NCI-H1417 (cell line): ENCODE measurements around the gene CD3G.
A peak's percentile ranks its signal among the peaks of the same experiment; 100 is the strongest.
"Not testable (repeated sequence)": the region's sequence is repeated elsewhere in the genome, so short reads cannot be mapped to it uniquely, and the experiment has no call there.

Experiments
- DNase-seq, 3 experiments: peaks; one replicate each; lab custom pipeline; 2025; lab: John Stamatoyannopoulos, UW

The CD3G gene

GRCh38 chr11:118343981-118344515 is at the start of gene CD3G:
TSS of gene CD3G (plus strand) at chr11:118344344. CDS start at chr11:118344424, 80 bp downstream.
- DNase-seq, result no peak

DNA sequence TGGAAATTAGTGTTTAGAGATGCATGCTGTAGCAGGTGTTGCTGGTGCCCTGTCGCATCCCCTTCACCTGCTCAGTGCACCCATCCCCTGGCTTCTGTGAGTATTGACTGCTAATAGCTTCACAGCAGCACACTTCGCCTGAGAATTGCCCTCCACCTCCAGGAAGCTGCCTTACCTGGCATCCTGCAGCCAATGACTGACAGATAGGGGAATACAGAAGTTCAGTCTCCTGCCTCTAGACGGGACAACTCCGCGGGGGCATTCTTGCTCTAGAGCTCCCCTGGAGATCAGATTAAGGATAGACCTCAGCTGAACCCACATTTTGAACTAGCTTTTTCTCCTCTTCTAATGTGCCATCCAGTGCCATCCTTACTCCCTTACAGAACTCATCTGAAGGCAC is 48.9 kb upstream of the CD3G start:
- DNase-seq, result no peak

- DNase-seq, result peak in 1 of 3 experiments; percentile 13
Measured at GRCh38 chr11:118295815-118296454, 48.2 kb upstream of the CD3G start.

DNA sequence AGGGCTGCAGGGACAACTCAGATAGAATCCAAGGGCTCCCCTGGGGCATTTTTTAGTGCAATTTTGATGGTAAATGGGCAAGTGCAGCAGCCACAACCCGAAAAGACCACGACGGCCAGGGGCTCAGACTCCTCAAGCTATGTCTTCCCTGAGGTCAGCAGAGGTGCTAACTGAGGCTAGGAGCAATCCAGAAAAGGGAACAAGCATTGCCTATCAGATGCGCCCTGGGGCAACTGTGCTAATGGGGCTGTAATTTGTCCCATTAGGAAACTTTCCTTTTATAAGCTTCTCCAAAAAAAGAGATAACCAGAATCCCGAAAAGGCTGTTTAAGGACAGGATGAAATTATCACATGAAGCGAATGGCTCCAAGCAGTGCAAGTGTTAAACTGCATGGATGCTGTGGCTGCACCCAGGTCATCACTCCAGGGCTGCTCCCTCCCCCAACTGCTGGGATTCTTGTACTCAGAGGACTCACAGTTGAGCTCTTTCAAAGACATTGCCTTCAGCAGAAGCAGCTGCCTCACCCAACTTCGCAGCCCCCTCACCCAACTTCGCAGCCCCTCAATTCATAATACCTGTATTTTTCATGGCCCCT is 42.4 kb upstream of the CD3G start:
- no peak for DNase-seq

GRCh38 chr11:118304227-118304567 is 39.9 kb upstream of the CD3G start:
- DNase-seq, result no peak

GRCh38 chr11:118304568-118305248 is 39.4 kb upstream of the CD3G start, which contains the start of gene CD3E:
TSS of gene CD3E (plus strand) at chr11:118304730. CDS start at chr11:118304953, 223 bp downstream.
- DNase-seq, result no peak

DNA sequence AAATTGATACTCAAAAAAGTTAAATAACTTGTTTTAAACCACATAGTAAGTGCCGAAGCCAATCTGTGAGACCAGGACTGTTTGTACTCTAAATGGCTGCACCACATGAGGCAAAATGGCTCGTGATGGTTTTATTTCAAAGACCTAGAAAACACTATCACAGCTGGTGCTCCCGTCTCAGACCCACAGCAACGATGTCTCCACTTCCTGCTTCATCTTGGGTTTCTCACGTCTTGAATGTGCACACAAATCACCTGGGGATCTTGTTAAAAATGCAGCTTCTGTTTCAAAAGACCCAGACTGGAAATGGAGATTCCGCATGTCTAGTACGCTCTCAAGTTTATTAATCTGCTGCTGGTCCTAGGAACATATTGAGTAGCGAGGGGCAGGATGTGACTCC is 38.4 kb upstream of the CD3G start:
- no peak for DNase-seq

DNA sequence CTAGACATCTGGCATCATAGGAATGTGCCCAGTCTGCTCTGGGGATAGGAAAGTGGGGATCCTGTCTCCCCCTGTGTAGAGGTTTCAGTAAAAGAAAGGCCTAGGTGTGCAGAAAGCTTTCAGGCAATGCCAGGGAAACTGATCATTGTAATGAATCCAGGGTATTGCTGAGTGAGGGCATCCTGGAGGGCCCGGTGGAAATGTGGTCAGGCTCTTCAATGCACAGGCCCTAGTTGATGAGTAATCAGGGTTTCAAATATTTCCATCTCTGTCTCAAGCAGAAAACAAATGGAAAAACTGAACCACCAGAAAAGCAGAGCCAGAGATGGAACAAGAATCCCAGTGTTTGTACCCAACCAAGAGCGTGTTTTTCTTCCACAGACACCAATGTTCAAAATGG is 37.6 kb upstream of the CD3G start:
- DNase-seq, result no peak

GRCh38 chr11:118308995-118309528 is 35.1 kb upstream of the CD3G start:
- DNase-seq, result not testable (repeated sequence)

GRCh38 chr11:118310271-118310670 is 33.9 kb upstream of the CD3G start:
- DNase-seq, result no peak

- no peak for DNase-seq
Measured at GRCh38 chr11:118310781-118311485, 33.2 kb upstream of the CD3G start.

DNA sequence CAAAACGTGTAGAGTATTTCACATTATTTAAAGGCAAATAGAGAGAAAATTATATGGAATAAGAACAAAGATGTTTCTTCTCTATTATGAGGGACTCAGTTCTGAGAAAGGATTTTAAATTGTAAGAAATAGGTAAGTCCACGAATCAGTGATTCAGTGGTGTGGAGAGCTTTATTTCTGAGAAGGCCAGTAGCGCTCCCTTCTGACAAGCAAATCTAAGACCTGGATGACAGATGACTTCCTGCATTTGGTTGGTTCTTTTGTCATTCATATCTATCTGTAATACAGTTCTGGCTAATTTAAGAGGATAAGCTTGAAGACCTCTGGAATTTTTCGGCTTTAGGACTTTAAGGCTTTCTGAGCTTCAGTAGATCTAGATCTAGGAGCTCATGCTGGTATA is 32.6 kb upstream of the CD3G start:
- no peak for DNase-seq

- DNase-seq, result no peak
Measured at GRCh38 chr11:118312328-118312727, 31.8 kb upstream of the CD3G start.

- no peak for DNase-seq
Measured at GRCh38 chr11:118313242-118313641, 30.9 kb upstream of the CD3G start.

- DNase-seq, result peak in 1 of 3 experiments; percentile 20
Measured at GRCh38 chr11:118314988-118315411, 29.1 kb upstream of the CD3G start.

GRCh38 chr11:118318124-118318523 is 26.0 kb upstream of the CD3G start:
- no peak for DNase-seq

DNA sequence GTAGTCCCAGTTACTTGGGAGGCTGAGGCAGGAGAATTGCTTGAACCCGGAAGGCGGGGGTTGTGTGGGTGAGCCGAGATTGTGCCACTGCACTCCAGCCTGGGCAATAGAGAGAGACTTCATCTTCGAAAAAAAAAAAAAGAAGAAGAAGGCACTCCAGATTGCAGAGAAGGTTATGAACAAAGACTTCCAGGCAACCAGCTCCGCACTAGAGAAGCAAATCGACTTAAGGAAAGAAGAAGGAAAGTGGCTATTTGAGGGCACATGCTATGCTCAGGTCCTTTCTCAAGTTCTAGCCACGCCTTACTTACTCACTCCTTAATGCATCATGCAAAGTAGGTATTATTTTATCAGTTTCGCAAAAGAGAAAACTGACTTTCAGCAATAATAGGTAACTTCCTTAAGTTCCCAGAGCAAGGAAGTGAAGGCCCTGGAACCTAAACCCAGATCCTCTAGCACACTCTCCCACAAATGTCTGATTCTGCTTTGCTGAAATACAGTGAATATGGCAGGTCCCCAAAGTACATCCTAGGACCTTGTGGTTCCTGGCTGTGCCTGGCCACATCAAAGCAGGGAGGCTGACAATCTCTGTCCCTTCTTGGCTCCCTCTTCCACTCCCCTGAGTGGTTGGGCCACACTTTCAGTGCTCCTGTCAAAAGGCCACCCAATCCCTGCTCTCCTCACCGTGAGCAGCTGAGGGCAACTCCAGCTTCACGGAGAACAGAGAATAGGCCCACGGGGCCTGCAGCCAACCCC is 25.4 kb upstream of the CD3G start:
- DNase-seq, result no peak

- no peak for DNase-seq
Measured at GRCh38 chr11:118319337-118319707, 24.8 kb upstream of the CD3G start.

GRCh38 chr11:118320515-118320914 is 23.6 kb upstream of the CD3G start:
- no peak for DNase-seq

GRCh38 chr11:118321386-118322082 is 22.6 kb upstream of the CD3G start:
- DNase-seq, result no peak

- DNase-seq, result no peak
Measured at GRCh38 chr11:118322721-118323120, 21.4 kb upstream of the CD3G start.
